AG04449 (cell line): ENCODE results near the gene CYRIA.

Experiments
- CTCF ChIA-PET: fragments of 350-600 bp; formaldehyde crosslinking; extraction: SDS; loops from one replicate; lab custom pipeline; 2021; ENCODE audit warnings: antibody characterized with exemption; lab: Yijun Ruan, JAX
- POLR2A ChIA-PET: fragments of 400-600, 350-600 bp; formaldehyde crosslinking; extraction: SDS; loops from one replicate; lab custom pipeline; 2020; ENCODE audit warnings: antibody characterized with exemption, inconsistent platforms; lab: Yijun Ruan, JAX
- DNase-seq: peaks from one replicate; pipeline ENCODE4 v3.0.0-alpha.2; 2010; ENCODE audit warnings: low read depth, low spot score
- H3K4me3 ChIP-seq: 2 replicates; pipeline ENCODE4 v1.5.1; 2011; ENCODE audit warnings: low read depth, mild to moderate bottlenecking, control low read depth, low read length
- CTCF ChIP-seq: IDR thresholded peaks from one replicate; pipeline ENCODE4 v1.5.1; 2011; ENCODE audit warnings: mild to moderate bottlenecking, moderate library complexity, low read length, control low read depth, inconsistent platforms; ENCODE audit not compliant: insufficient read depth; ENCODE audit errors: missing control alignments

Gene CYRIA

GRCh38 chr2:16626497-16626896 is 39.1 kb downstream of the CYRIA start:
- no peak for TF ChIP-seq CTCF
- CTCF ChIA-PET = interaction anchor here (1.7 kb wide), 1 partner anchor 12 kb away, joined by 6 read pairs; no protein-coding TSS in a partner anchor
- DNase-seq = no peak
- POLR2A ChIA-PET = no interaction called here
- H3K4me3 ChIP-seq = no peak overlapping the region

- ChIA-PET CTCF (no interaction called here), POLR2A (no interaction called here)
- DNase-seq = no peak
- no peak overlapping the region for H3K4me3 ChIP-seq
- TF ChIP-seq CTCF = no peak
Observed at GRCh38 chr2:16625759-16626158, 39.9 kb downstream of the CYRIA start.

GRCh38 chr2:16625201-16625729 is 40.4 kb downstream of the CYRIA start:
- POLR2A ChIA-PET = no interaction called here
- CTCF ChIA-PET = interaction anchor here (1.2 kb wide), 1 partner anchor 10 kb away, joined by 3 read pairs; no protein-coding TSS in a partner anchor
- H3K4me3 ChIP-seq = no peak overlapping the region
- TF ChIP-seq CTCF = no peak
- no peak for DNase-seq

GRCh38 chr2:16624436-16624780 is 41.2 kb downstream of the CYRIA start:
- no peak for DNase-seq
- ChIA-PET CTCF (interaction anchor here (1.2 to 2.4 kb wide), 2 partner anchors 9 to 15 kb away, joined by 3 to 16 read pairs; no protein-coding TSS in a partner anchor), POLR2A (no interaction called here)
- TF ChIP-seq CTCF = no peak
- H3K4me3 ChIP-seq = no peak overlapping the region

GRCh38 chr2:16623564-16624435 is 41.8 kb downstream of the CYRIA start:
- CTCF ChIA-PET = interaction anchor here (1.2 to 2.4 kb wide), 2 partner anchors 8 to 15 kb away, joined by 3 to 16 read pairs; no protein-coding TSS in a partner anchor
- no peak for DNase-seq
- no peak overlapping the region for H3K4me3 ChIP-seq
- no peak for TF ChIP-seq CTCF
- POLR2A ChIA-PET = no interaction called here

- POLR2A ChIA-PET = no interaction called here
Observed at GRCh38 chr2:16623031-16623430, 42.6 kb downstream of the CYRIA start.

More at GRCh38 chr2:16623031-16623430, 42.6 kb downstream of the CYRIA start:
- CTCF ChIA-PET = interaction anchor here (1.1 to 3.2 kb wide), 4 partner anchors 10 to 134 kb away, joined by 3 to 16 read pairs (median 8); no protein-coding TSS in a partner anchor
- TF ChIP-seq CTCF = no peak
- H3K4me3 ChIP-seq = no peak overlapping the region
- DNase-seq = no peak
